HL-60 (cell line): Measurements from ENCODE around the gene FSD2.
A peak's percentile ranks its signal among the peaks of the same experiment; 100 is the strongest.

ENCODE experiments used
- CTCF ChIP-seq: IDR thresholded peaks from one replicate; pipeline ENCODE4 v1.5.1; 2011; ENCODE audit warnings: low read length, control low read depth, inconsistent platforms; ENCODE audit not compliant: insufficient read depth
- GABPA ChIP-seq: IDR thresholded peaks from 2 replicates; pipeline ENCODE4 v1.6.1; 2012; ENCODE audit warnings: low read depth
- POLR2AphosphoS5 ChIP-seq: IDR thresholded peaks from 2 replicates; pipeline ENCODE4 v1.6.1; 2012; ENCODE audit warnings: low read depth
- SPI1 ChIP-seq: IDR thresholded peaks from 2 replicates; pipeline ENCODE4 v1.6.1; 2012; ENCODE audit warnings: low read depth, mild to moderate bottlenecking, borderline replicate concordance
- TF ChIP-seq, protein P1 (sequence below): IDR thresholded peaks from 2 replicates; pipeline ENCODE4 v1.6.1; 2012; ENCODE audit warnings: low read depth; ENCODE audit not compliant: insufficient replicate concordance

DNA sequence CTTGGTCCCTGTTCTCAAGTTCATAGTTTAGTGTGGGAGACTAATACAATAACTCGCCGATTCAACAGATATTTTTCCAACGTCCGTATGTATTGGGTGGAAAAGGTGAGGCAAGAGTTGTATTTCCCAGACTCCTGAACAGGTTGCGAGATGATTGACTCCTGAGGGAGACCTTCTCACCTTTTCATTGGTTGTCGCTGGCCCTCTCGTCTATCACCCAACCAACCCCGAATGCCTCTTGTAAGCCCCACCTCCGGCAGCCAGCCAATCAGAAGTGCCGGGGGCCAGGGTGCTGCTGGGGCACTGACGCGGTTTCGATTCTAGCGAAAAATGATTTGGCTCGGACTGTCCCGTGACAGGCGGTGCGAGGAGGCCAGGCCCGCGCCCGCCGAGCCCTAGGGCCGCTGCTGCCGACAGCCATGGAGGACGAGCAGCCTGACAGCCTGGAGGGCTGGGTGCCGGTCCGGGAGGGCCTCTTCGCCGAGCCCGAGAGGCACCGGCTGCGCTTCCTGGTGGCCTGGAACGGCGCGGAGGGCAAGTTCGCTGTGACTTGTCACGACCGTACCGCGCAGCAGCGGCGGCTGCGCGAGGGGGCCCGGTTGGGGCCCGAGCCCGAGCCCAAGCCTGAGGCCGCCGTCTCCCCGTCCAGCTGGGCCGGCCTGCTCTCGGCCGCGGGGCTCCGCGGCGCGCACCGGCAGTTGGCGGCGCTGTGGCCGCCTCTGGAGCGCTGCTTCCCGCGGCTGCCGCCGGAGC, 3.6 kb upstream of the FSD2 start, which contains the start of gene WHAMM:
- TF ChIP-seq POLR2AphosphoS5 = peak; percentile 79
- no peak for TF ChIP-seq GABPA
- TF ChIP-seq, protein P1, sequence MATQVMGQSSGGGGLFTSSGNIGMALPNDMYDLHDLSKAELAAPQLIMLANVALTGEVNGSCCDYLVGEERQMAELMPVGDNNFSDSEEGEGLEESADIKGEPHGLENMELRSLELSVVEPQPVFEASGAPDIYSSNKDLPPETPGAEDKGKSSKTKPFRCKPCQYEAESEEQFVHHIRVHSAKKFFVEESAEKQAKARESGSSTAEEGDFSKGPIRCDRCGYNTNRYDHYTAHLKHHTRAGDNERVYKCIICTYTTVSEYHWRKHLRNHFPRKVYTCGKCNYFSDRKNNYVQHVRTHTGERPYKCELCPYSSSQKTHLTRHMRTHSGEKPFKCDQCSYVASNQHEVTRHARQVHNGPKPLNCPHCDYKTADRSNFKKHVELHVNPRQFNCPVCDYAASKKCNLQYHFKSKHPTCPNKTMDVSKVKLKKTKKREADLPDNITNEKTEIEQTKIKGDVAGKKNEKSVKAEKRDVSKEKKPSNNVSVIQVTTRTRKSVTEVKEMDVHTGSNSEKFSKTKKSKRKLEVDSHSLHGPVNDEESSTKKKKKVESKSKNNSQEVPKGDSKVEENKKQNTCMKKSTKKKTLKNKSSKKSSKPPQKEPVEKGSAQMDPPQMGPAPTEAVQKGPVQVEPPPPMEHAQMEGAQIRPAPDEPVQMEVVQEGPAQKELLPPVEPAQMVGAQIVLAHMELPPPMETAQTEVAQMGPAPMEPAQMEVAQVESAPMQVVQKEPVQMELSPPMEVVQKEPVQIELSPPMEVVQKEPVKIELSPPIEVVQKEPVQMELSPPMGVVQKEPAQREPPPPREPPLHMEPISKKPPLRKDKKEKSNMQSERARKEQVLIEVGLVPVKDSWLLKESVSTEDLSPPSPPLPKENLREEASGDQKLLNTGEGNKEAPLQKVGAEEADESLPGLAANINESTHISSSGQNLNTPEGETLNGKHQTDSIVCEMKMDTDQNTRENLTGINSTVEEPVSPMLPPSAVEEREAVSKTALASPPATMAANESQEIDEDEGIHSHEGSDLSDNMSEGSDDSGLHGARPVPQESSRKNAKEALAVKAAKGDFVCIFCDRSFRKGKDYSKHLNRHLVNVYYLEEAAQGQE = peak; percentile 44
- no peak for TF ChIP-seq CTCF
- TF ChIP-seq SPI1 = no peak
